ENCODE measurements around the gene ATP7A. TPM values are rescaled to one million over a fixed set of nuclear protein-coding genes. Genes with fewer than 3 reads are reported as not detected.
"Not testable (repeated sequence)": the region's sequence is repeated elsewhere in the genome, so short reads cannot be mapped to it uniquely, and the experiment has no call there.

Gene ATP7A
- 4.8 TPM for total RNA-seq
- long read RNA-seq: 0 reads

DNA sequence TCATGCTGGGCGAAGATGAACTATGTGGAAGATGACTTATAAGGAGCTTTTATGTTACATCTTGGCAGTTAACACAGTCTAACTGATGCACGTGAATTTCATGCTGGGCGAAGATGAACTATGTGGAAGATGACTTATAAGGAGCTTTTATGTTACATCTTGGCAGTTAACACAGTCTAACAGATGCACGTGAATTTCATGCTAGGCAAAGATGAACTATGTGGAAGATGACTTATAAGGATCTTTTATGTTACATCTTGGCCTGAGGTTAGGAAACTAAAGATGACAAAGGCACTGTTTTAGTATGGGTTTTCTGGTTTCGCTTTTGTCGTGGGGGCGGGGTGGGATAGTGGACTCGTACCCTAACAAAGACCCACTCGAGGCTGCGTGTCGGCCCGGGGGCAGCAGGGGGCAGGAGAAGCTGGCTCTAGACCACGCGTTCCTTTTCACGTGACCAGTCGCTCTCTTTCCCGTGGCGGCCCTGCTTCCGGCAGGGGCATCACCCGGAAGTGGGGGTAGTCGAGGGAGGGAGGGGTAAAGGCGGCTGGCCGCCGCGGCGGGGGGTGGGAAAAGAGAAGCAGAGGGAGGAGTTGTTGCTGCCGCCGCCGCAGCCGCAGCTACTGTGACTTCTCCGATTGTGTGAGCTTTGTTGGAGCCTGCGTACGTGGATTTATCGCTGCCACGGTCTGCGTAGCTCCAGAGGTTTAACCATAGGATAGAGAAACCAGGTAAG lies at the start of gene ATP7A:
Gene ATP7A (plus strand): TSS at position 586 of the 733 bp plus-strand sequence. CDS start 60,949 bp downstream, outside the sequence.
- intact Hi-C loops (cut with micrococcal nuclease): no loop called here
- ATAC-seq: peak; percentile 98

DNA sequence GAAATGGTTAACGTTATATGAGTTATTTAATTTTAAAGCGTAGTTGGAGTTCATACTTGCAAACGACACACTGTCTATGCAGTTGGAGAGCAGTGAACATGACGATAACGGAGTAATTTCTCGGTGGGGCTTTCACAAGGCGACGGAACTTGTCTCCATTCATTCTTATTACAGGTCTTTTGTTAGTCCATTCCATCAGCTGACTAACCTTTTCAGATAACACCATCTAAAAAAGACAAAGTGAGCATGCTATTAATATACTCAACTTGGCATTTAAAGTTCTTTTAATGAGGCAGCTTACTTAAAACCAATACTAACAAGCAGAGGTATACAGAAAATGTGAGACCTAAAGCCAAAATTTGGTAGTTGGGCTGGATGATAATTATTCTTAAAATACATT lies 35.1 kb upstream of the ATP7A start:
- peak; percentile 64 for ATAC-seq
- no peak for DNase-seq
- intact Hi-C loops (cut with micrococcal nuclease): no loop called here

More for the DNA sequence above, at the start of gene ATP7A:
- DNase-seq: peak; percentile 90

DNA sequence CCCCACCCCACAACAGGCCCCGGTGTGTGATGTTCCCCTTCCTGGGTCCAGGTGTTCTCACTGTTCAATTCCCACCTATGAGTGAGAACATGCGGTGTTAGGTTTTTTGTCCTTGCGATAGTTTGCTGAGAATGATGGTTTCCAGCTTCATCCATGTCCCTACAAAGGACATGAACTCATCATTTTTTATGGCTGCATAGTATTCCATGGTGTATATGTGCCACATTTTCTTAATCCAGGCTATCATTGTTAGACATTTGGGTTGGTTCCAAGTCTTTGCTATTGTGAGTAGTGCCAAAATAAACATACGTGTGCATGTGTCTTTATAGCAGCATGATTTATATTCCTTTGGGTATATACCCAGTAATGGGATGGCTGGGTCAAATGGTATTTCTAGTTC lies 29.1 kb upstream of the ATP7A start:
- DNase-seq; ATAC-seq; intact Hi-C loops (cut with micrococcal nuclease): not testable (repeated sequence)

DNA sequence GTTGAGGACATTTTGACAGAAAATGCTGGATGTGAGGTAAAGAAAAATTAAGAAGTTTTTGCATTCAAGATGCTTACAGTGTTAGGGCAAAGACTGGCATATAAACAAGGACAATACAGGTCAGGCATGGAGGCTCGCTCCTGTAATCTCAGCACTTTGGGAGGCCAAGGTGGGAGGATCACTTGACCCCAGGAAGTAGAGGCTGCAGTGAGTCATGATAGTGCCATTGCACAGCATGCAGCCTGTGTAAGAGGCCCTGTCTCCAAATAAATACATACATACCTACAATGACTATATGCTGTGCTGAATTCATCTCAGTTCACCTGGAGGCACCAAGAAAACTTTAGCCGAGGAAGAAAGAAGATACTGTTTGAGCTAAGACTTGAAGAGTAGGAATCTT lies 17.6 kb upstream of the ATP7A start:
- DNase-seq: no peak
- intact Hi-C loops (cut with micrococcal nuclease): no loop called here
- ATAC-seq: no peak

DNA sequence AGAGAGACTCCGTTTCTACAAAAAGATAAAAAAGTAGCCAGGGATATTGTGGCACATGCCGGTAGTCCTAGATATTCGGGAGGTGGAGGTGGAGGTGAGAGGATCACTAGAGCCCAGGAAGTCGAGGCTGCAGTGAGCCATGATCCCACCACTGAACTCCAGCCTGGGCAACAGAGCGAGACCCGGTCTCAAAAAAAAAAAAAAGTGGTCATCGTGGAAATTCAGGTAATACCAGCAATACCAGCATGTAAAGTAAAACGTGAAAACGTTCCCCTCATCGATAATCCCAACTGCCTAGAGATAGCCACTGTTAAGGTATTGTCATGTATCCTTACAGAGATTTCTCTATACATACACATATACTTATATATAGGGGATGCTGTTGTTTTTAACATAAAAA lies 16.8 kb upstream of the ATP7A start:
- intact Hi-C loops (cut with micrococcal nuclease): no loop called here
- DNase-seq (no peak), ATAC-seq (no peak)

DNA sequence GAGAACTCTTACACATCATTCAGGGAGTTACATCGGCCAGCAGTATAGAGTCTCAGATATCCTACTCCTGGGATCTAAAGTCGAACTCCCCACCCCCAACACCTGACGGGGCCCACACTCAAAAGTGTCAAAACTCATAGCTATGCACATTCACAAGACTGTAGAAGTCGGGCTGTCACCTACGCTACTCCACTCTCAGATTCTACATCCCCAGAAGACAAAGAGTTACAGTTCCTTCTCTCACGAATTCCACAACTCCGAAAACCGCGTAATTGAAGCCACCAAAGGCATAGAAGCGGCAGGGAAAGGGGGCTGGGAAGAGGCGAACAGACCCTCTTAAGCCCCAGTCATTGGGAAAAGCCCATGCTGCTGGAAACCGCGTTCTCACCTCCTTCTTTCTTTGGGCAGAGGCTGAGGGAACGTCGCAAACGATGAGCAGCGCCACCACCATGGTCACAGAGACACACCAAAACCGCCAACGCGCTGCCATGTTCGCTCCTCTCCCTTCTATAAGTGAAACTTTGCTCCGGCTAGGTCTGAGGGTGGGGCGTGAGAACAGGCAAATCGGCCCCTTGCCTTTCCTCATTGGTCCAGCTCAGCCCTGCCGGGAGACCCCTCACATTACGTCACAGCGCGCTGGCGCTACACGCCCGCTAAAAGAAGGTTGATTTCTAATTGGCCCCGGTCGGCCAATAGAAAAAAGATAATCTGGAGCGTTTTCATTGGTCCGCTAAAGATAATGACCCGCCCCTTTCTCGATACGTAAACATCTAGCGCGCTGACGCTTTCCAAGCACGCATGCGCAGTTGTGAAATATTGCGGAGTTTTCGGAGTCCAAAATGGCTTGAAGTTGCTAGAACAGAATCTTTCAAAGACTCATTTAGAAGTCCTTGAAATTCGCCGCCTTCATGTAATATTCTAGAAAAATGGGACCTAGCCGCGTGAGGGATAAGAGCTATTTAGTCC lies 15.3 kb upstream of the ATP7A start, which contains the start of gene MAGT1:
Gene MAGT1 (minus strand): TSS at position 515 of the 966 bp plus-strand sequence. CDS start 25 bp downstream, at position 490.
- intact Hi-C loops (cut with micrococcal nuclease): no loop called here
- DNase-seq (peak; percentile 92), ATAC-seq (peak; percentile 96)

DNA sequence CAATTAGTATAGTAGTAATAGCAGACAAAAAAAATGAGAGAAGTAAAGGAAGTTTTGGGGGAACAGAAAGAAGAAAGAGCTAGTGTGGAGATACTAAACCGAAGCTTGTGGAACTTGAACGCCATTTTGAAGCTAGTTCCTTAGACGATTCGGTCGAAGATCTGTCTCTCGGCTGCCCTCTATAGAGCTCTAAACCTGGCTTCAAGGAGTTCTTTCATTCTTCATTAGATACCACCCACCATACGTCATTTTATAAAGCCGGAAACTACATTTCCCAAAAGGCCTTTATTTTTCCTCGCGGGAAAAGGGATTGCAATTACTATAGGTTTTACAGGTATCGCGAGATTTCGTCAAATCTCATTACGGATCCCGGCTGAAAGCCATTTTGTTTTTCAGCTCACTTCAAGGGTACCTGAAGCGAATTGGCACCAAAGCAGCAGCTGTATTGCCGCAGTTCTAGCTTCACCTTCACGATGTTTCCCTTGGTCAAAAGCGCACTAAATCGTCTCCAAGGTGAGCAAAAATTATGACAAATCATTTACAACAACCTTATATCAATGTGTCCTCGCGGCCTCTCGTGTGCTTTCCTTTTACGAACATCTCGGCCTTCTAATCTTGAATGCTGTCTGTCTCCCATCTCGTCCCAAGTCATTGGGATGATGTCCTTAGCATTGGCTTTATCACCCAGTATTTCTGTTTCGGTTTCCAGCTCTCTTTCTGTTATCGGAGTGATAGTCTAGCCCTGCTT lies 11.2 kb upstream of the ATP7A start, which contains the start of gene COX7B:
Gene COX7B (plus strand): TSS at position 388 of the 748 bp plus-strand sequence. CDS start 86 bp downstream, at position 474.
- DNase-seq (no peak), ATAC-seq (peak; percentile 82)
- intact Hi-C loops (cut with micrococcal nuclease): no loop called here

DNA sequence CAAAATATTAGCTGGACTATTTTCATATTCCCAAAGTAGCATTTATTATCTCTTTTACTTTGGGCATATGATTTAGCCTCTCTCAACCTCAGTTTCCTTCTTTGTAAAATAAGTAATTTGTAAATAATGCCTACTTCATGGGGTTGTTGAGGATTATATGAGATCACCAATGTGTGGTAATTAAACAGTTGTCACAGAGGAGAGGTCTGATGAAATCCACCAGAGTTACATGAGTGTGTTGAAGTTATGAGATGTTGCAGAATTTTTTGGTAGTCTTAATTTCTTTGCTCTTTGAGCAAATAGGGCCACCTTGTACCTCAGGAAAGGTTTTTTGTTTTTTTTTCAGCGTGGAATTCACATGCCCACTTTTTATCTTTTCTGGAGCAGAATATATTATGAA lies 9.8 kb upstream of the ATP7A start:
- intact Hi-C loops (cut with micrococcal nuclease): loop anchor here (10.0 kb wide), 1 partner anchor 204 kb away; the partner anchor contains the start of gene PGK1
- DNase-seq (no peak), ATAC-seq (no peak)

DNA sequence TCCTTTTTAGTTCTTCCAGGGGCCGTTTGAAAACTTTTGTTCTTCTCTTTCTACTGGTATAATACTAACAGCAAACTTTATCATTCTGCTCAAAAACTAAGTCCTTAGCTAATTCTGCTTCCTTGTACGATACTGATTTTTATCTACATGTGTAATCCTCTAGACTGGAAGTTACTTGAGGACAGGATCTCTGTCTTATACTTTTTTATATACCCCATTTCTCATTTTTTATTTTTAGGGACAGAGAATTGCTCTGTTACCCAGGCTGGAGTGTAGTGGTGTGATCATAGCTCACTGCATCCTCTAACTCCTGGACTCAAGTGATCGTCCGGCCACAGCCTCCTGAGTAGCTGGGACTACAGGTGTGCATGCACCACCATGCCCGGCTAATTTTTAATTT lies 9.0 kb upstream of the ATP7A start:
- DNase-seq: no peak
- no peak for ATAC-seq
- intact Hi-C loops (cut with micrococcal nuclease): loop anchor here (10.0 kb wide), 1 partner anchor 203 kb away; the partner anchor contains the start of gene PGK1

DNA sequence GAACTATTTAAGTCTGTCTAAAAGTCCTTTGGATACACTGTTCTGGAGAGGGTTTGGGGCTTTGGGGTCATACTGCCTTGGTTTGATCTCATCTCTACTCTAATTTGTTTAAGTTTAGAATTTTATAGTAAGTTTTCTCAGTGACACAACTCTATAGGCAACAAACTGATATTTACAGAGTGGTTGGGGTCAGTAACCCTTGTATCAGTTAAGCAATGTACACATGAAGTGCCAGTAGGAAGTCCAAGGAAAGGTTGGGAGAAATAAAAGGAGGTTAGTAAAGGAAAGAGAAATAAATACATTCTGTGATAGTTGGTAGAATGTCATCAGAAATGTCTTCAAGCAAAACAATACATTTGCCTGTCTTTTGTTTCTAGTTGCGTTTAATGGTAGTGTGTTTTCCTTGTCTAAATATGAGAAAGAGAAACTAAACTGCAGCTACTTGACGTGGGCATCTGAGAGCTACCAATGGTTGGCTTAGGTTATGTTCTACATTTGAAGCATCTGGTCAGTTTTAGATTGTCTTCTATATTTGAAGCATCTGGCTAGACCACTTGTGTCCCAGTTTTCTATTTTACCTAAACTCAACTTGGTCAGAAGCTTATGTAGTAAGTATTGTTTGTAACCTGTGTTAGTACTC lies 6.9 kb downstream of the ATP7A start:
- intact Hi-C loops (cut with micrococcal nuclease): no loop called here
- ATAC-seq: no peak
- DNase-seq: no peak

DNA sequence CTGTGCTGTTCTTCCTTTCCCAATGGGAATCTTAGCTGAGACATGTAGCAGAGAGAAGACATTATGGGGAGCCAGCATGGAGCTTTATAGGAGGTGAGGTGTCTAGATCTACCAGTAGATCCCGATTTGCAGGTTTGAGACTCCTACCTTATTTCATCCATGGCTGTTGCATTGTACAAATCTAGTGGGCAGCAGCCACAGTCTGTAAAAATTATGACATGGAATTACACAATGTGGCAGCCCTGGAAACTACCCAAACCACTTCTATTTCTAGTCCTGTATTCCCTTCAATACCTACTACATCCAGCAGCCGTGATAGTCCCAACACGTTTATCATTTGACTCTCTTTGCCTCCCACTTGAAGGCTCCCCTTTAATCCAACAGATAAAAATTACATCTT lies 8.1 kb downstream of the ATP7A start:
- DNase-seq: no peak
- intact Hi-C loops (cut with micrococcal nuclease): no loop called here
- ATAC-seq: peak; percentile 57

DNA sequence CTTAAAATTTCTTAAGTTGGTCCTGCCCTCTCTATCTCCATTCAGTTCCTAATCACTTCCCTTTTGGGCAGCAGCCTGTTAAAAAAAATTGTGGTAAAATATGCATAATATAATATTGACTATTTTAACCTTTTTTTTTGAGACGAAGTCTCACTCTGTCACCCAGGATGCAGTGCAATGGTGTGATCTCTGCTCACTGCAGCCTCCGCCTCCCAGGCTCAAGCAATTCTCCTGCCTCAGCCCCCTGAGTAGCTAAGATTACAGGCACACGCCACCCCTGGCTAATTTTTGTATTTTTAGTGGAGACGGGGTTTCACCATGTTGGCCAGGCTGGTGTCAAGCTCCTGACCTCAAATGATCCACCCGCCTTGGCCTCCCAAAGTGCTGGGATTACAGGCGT lies 8.9 kb downstream of the ATP7A start:
- intact Hi-C loops (cut with micrococcal nuclease); DNase-seq; ATAC-seq: not testable (repeated sequence)

DNA sequence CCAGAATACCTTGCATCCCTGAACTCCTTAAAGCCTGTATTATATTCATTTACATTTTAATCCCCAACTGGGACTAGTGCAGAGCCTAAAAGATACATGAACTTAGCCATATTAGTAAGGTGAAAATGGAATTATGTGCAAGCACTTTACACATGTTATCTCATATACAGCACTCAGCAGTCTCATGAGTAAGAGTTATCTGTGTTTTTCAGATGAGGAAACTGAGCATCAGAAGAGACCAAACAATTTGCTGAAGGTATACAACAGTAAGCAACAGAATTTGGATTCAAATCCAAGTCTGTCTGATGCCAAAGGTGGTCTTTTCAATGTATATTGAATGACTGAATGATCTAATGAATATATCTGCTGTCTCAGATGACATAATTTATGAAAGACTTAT lies 12.3 kb downstream of the ATP7A start:
- DNase-seq: no peak
- no peak for ATAC-seq
- intact Hi-C loops (cut with micrococcal nuclease): no loop called here

DNA sequence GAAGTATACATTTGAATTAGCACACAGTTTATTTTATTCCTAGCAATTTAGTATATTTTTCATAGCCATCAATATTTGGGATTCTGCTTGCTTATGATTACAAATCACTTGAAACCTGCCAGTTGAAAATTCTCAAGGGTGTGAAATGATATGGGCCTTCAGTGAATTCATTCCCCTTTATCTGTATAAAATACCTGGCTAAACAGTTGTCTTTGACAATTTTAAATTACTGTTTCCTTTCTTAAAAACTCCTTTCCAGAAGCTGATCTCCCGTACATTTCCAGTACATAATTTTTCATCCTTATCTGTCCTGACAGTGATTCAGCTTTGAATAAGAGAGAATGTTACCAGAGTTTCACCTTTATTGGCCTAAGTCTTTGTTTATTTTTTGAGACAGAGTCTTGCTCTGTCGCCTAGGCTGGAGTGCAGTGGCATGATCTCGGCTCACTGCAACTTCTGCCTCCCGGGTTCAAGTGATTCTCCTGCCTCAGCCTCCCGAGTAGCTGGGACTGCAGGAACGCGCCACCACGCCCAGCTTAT lies 13.9 kb downstream of the ATP7A start:
- DNase-seq: no peak
- intact Hi-C loops (cut with micrococcal nuclease): no loop called here
- ATAC-seq: no peak

DNA sequence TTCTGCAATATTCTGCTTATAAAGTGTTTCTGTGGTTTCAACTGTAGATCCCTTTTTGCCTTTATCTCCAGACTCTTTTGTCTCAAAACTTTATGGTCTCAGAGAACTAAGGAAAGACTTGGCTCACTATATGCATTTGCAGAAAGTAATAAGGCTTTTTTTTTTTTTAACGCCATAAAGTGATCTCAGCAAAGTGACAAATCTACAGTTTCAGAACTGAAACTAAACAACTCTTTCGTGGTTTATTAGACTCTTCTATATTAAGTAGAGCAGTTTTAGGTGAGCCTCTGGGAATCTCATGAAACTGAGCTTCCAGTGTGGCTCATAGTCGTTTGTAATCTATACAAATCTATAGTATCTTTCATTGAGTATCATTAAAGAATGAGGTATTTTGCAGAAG lies 15.3 kb downstream of the ATP7A start:
- DNase-seq: no peak
- no peak for ATAC-seq
- intact Hi-C loops (cut with micrococcal nuclease): no loop called here

DNA sequence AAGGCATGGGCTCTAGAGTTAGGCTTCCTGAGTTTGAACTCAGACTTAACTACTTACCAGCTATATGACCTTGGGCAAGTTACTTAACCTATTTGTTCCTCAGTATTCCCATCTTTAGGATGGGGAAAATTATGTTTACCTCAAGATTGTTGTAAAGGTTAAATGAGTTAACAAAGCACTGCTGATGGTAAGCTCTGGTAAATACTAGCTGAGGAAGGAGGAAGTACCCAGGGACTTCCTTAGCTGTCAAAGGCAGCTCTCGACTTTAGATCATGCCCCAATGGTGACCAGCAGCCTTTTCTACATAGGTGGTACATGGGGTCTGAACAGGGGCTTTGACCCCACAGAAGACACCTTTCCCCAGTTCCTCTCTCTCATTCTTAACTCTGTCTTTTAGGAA lies 20.1 kb downstream of the ATP7A start:
- intact Hi-C loops (cut with micrococcal nuclease): no loop called here
- DNase-seq (no peak), ATAC-seq (no peak)

DNA sequence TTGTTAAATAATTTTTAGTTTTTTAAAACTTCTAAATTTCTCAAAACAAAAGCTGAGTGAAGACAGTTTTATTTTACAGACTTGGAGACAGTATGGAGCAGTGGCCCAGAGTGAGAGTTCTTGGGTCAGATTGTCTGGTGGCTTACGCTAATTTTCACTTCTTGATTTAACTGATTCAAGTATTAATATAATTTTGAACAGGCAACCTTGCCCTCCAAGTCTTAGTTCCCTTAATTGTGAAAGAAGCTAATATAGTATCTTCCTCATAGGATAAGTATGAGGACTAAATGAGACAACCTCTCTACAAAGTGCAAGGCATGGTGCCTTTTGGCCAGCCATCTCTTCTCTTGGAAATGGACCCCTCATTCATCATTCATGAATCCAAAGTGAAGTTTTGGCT lies 25.4 kb downstream of the ATP7A start:
- DNase-seq: no peak
- no peak for ATAC-seq
- intact Hi-C loops (cut with micrococcal nuclease): no loop called here

DNA sequence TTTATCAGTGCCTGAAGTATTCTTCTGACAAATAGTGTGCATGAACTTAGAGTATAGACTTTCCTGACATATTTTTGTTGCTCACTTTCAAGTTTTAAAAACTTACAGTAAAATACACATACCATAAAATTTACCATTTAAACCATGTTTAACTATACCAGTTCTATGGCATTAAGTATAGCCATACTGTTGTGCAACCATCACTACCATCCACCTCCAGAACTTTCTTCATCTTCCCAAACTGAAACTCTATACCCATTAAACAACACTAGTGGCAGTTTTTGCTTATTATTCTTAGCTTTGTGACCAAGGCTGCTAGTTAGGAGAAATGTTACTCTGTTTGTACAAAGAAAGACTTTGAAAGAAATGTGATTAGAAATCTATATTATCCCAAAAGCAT lies 25.8 kb downstream of the ATP7A start:
- intact Hi-C loops (cut with micrococcal nuclease): no loop called here
- DNase-seq (no peak), ATAC-seq (no peak)

Data from left ventricle myocardium superior (tissue), 1 donor.